Stimulated activated CD8-positive, alpha-beta memory T cell treated with anti-CD3 and anti-CD28 coated beads, Interleukin-4, amount 100 ng/mL, for 4 hours (primary cell): Measurements from ENCODE around the gene RNU4-1.

Experiments
- DNase-seq, 2 donors: peaks; one replicate each; pipeline ENCODE4 v3.0.0-alpha.2; 2020; ENCODE audit warnings: low read depth in 2 of 2, low spot score in 1 of 2

RNU4-1 gene

GRCh38 chr12:120290609-120291305 lies 2.3 kb downstream of the RNU4-1 start:
- DNase-seq: no peak

GRCh38 chr12:120287491-120287890 lies 5.5 kb downstream of the RNU4-1 start:
- no peak for DNase-seq

DNA sequence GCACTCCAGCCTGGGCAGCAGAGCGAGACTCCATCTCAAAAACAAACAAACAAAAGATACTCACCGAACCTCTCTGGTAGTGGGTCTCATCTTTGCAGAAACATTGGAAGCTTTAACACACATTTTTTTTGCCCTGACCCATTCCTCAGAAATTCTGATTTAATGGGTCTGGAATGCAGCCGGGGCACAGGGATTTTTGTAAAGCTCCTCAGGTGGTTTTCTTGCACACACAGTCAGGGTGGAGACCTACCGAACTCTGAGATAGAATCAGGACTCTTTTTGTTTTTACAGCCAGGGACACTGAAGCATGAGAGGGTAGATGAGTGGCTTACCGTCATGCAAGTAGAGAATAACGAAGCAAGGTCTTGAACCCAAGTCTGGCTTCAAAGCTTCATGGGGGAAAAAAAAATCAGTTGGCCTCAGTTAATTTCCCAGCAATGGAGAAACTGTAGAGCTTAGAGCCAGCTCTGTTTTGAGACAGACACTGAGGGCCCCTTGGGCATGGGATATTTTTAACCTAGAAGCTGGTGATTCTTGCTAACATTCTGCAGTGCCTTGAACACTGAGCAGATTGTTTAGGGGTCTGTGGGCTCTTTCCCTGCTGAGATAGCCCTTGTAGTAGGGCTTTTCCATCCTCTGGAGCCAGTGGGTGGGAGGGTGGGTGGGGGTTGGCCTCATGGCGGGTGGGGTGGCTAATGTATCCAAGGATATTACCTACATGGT lies 6.1 kb downstream of the RNU4-1 start:
- DNase-seq: no peak

DNA sequence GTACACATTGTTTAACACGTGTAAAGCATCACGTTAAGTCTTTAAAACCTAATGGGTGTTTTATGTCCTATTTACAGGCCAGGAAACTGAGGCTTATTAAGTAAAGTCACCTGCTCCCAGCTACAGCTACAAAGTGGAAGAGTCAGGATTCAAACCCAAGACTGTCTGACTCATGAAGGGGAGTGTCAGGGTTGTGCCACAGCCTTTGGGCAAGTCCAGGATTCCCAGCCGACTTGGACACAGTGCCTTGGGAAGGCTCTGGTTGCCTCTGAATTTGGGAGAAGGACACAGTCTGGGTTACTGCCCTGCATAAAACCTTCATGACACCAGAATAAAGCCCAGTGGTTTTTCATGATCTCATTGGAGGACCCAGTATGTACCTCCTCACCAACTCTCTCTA lies 8.7 kb downstream of the RNU4-1 start:
- DNase-seq: no peak

DNA sequence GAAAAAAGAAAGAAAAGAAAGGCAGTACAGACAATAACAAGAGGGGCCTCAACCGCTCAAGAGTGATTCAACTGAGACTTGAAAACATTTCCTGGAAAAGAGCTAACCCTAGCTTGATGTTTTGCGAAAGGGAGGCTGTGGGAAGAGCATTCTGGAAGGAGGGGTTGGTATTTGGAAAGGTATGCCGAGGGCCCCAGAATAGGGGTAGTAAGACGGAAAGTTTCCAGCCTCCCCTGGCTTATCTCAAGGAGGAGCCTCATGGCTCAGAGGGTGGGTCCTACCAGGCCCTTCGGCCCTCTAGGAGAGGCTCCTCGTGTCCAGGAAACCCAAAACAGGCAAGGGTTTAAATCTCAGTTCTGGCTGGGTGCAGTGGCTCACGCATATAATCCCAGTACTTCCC lies 9.7 kb downstream of the RNU4-1 start:
- DNase-seq: no peak

DNA sequence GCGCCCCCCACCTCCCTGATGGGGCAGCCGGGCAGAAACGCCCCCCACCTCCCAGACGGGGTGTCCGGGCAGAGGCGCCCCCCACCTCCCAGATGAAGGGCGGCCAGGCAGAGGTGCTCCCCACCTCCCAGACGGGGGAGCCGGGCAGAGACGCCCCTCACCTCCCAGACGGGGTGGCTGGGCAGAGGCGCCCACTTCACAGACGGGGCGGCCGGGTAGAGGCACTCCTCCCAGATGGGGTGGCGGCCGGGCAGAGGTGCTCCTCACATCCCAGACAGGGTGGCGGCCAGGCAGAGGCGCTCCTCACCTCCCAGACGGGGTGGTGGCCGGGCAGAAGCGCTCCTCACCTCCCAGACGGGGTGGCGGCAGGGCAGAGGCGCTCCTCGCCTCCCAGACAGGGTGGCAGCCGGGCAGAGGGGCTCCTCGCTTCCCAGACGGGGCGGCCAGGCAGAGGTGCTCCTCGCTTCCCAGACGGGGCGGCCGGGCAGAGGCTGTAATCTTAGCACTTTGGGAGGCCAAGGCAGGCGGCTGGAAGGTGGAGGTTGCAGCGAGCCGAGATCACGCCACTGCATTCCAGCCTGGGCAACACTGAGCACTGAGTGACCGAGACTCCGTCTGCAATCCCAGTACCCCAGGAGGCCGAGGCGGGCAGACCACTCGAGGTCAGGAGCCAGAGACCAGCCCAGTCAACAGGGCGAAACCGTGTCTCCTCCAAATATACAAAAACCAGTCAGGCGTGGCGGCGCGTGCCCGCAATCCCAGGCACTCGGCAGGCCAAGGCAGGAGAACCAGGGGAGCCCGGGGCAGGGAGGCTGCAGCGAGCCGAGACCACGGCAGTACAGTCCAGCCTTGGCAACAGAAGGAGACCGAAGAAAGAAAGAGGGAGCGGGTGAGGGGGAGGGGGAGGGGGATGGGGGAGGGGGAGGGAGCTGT lies 14.6 kb downstream of the RNU4-1 start:
- no peak for DNase-seq

- no peak for DNase-seq
Observed at GRCh38 chr12:120276734-120277133, 16.3 kb downstream of the RNU4-1 start.

- no peak for DNase-seq
Observed at GRCh38 chr12:120267736-120268135, 25.3 kb downstream of the RNU4-1 start.

DNA sequence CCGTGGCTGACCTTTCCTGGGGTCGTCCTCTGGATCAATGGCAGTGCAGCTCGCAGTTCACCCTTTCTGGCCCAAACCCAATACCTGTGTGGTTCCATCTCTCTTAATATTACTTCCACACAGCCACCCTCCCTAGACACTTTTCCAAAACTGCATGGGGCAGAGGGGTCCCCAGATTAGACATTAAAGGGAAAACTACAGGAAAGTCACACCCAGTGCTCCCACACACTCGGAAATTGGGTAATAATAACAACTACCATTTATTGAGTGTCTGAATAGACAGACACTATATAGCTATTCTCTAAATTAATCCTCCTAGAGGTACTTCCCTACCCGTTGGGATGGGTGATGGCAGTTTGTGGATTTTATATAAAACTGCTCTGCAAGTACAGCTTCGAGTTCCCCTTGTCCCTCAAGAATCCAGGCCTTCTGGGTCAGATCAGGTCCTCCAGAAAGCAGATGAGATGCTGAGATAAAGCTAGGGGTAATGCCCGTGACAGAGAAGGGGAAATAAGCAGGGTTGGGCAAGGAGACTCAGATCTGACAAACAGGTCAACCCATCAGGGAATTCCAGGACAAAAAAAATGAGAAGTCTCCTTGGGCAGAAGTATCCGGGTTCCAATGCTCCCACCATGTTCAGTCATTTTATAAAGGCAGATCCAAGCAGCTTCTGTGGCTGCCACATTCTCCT lies 26.7 kb downstream of the RNU4-1 start:
- DNase-seq: no peak

DNA sequence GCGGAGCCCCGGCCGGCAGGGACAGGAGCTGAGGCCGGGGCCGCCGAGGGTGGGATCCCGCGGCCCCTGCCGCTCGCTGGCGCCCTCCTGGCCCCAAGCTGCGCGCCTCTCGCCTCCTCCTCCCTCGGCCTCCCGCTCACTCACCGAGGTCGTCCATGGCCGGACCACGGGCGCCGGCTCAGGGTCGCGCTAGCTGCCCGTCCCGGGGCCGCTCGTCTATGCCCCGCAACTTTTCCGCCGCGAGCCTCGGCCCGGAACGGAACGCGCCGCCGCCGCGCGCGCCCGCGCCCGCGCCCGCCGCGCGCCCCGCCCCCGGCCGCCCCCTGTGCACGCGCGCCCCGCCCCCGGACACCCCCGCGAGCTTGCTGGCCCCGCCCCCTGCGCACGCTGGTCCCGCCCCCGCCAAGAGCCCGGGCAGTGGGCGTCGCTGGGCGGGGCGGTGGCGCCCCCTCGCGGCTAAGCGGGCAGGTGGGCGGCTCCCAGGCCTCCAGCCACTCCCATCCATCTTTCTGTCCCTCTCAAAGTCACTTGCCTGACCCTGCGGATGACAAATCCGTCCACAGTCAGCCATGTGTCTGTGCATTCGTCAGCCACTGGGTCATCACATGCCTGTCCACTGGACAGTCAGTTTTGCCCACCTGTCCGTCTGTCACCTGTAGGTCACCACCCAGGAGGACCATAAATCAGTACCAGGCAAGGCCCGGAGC lies 27.4 kb downstream of the RNU4-1 start, which contains the start of gene PXN:
Gene PXN (minus strand): TSS at position 258 of the 707 bp plus-strand sequence. CDS start 101 bp downstream, at position 157.
- peak; percentile 74 to 78 for DNase-seq

DNA sequence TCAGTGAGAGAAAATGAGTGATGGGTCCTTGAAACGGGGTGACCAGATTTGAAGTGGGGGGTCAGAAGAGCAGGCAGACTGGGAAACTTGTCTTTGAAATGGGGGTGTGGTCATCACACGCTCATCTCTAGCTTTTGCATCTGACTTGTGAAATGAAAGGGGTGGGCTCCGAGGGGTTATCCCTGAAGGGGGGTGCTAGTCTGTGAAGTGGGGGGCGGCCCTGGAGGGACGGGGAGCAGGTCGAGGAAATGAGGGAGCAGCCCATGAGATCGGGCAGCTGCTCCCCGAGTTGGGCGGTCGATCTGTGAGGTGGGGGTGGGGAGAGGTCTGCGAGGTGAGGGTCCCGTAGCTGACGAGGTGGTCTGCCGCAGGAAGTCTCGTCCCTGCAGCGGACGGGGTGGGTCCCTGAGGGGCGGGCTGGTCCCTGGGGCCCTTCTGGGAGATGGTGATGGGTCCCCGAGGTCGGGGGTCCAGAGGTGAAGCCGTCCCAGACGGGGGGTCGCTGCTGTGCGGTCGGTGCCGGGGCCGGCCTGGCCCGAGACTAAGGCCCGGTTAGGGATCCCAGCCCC lies 28.0 kb downstream of the RNU4-1 start:
- no peak for DNase-seq

GRCh38 chr12:120264086-120264903 lies 28.7 kb downstream of the RNU4-1 start:
- no peak for DNase-seq

- DNase-seq: no peak
Observed at GRCh38 chr12:120263748-120264085, 29.3 kb downstream of the RNU4-1 start.

DNA sequence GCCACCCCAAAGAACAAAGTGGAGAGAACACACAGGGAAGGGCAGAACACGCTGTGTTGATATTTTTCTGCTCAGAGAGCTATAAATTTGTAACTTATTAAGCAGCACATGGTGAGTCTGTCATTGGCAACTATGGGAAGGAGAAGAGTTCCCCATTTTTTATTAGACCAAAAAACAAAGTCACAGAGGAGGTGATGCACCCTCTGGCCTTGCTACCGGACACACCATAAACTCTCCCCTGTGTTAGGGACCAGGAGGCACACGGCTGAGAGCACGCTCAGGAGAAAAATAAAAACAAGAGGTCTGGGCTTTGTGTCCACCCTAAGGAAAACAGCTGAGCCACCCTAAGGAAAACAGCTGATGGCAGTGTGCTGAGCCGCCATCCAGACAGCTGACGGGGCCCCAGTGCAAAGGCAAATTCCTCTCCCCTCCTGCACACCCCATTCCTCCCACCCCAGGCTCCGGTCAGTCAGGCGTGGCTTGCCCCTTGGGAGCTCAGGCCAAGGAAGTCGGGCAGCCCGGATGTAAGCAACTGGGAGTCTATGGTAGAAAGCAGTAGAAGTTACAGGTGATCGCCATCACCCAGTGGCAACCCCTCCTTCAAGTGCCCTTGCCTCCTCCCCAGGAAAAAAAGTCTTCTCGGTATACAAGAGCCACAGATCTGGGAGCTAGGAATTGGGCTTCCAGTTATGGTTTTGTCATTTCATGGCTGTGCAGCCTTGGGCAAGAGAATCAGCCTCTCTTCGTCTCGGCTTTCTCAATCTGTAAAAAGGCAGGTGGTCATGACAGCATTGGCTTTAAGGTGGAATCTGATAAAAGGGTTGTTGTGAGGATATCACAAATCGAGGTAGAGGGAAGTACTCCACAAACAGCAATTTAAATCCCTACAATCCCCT lies 29.9 kb downstream of the RNU4-1 start:
- no peak for DNase-seq

- DNase-seq: peak in 1 of 2 donors; percentile 7
Observed at GRCh38 chr12:120261951-120262851, 30.8 kb downstream of the RNU4-1 start.

GRCh38 chr12:120260607-120261006 lies 32.4 kb downstream of the RNU4-1 start:
- DNase-seq: no peak
